NCI-H774 (cell line): ENCODE measurements around the gene TSEN34.
"Not testable (repeated sequence)": the region's sequence is repeated elsewhere in the genome, so short reads cannot be mapped to it uniquely, and the experiment has no call there.

Source experiments
- DNase-seq: peaks from one replicate; lab custom pipeline; 2025; lab: John Stamatoyannopoulos, UW

TSEN34 gene

DNA sequence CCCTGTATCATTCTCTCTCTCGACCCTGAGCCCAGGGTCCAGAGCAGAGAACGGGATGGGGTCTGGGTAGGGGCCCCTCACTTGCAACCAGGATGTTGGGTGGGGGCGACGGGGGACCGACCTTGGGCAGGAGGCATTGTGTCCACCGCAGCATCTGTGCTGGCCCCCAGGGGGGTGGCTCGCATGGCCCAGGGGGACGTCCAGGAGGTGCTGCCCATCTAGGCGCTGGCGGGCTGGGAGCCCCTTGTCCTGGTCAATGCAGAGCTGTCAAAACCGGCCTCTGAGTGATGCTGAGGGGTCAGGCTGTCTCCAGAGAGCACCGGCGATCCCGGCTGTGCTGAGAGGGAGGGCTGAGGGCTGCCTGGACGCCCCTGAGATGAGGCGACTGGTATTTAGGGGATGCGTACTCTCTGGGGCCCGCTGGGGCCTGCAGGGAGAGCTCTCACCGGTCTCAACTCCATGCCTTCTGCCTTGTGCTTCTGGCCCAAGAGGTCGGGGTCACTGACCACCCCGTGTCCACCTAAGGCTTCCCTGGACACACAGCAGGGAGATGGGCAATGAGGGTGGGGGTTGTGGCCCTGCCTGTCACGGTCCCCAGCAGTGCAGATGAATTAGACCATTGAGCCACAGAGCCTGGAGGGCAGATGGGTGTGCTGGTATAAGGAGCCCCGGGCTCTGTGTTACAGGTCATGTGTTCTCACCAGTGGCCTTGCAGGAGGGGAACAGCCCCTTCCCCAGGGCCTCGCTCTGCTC, 18.1 kb downstream of the TSEN34 start:
- no peak for DNase-seq

GRCh38 chr19:54209811-54210494, 18.8 kb downstream of the TSEN34 start:
- DNase-seq = peak; percentile 85

DNA sequence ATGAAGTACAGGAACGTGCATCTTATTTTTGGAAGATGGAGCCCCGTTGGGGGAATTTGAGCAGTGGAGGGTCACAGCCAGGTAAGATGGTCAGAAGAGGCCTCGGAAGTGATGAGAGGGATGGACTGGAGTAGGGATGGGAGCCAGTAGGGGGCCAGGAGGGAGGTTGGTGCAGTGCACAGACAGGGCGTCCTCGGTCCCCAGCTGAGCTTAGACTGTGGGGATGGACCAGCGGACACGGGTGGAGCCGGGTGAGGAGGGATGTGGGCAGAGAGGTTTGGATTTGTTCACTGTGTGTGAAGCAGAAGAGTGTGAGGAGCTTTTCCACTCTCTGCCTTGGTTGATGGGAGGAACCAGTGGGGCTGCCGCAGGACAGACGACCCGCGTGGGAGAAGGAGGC, 20.1 kb downstream of the TSEN34 start:
- DNase-seq = no peak

- DNase-seq = not testable (repeated sequence)
These were observed 23.1 kb downstream of the TSEN34 start for GRCh38 chr19:54214217-54214616.

- not testable (repeated sequence) for DNase-seq
These were observed 23.6 kb downstream of the TSEN34 start for GRCh38 chr19:54214734-54215133.

DNA sequence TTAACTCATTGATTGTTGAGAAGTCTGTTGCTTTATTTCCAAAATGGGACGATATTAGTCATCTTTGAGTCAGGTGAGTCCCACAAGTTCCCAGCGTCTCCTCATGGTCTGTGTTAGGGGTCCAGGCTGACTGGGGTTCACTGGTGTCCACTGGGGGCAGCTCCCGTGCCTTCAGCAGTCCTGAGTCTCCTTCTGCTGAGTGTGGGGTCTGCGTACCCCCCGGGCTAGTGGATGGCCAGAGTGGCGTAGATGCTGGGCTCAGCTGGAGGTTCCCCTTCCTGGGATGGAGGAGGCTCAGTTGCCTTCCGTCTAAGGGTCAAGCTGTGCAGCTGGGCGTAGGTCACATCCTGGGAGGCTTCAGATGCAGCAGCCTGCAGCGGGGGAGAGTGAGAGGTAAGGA, 25.8 kb downstream of the TSEN34 start:
- DNase-seq = no peak

DNA sequence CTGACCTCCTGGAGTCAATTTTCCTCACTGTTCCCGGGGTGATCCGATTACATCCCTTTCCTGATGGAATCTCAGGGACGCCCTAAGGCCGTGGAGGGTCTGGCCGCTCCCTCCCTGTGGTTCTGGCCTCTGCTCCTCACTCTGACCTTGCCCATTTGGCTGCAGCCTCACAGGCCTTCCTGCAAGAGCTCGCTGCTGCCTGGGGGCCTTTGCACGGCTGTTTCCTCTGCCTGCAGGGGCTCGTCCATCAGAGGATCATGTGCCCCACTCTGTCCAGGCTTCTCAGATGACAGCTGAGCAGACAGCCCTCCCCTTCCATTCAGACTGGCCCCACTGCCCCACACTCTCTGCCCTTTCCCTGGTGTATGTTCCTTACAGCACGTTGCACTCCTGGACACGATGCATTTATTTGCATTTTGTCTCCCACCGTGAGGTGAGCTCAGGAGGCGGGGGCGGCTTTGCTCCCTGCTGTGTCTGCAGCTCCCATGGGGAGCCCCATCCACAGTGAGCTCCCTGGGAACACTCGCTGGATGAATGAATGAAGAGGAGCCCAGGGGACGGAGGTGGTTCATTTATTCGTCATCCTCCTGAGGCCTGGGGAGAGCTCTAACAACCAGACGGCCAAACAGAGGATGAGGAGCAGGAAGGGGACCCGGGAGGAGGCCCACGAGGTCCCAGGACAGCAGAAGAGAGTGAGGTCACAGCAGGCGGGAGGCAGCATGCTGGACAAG, 26.6 kb downstream of the TSEN34 start:
- not testable (repeated sequence) for DNase-seq

- no peak for DNase-seq
These were observed 27.2 kb downstream of the TSEN34 start for GRCh38 chr19:54218259-54218658.

DNA sequence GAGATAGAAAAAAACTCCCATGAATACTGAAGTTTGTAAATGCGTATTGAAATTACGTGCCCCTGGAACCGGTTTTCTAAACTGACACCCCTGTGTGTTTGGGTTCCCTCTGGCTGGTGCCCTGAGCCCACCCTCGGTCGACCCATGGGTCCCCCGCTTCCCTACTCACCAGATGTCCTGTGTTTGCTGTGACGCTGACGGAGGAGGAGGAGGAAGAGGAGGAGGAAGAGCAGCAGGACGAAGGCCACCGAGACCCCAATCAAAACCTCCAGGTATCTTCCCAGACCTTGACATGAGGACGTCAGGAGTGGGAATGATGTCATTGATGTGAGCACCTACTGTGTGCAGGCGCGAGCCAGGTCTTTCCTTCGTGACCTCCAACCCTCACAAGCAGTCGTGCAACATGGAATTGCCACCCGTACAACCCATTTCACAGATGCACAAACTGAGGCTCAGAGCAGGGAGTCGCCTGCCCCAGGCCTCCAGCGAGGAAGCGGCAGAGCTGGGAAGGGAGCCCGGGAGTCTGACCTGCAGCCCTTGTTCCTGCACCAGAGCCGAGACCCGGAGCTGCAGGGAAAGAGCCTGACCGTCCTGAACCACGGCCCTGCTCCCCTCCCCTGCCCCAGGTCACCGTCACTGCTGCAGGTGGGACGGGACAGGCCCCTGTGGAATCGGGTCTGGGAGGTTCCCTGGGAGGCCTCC, 28.0 kb downstream of the TSEN34 start:
- DNase-seq = no peak

- DNase-seq = not testable (repeated sequence)
These were observed 28.6 kb downstream of the TSEN34 start for GRCh38 chr19:54219702-54220101.

- not testable (repeated sequence) for DNase-seq
These were observed 30.8 kb downstream of the TSEN34 start for GRCh38 chr19:54221947-54222346.

DNA sequence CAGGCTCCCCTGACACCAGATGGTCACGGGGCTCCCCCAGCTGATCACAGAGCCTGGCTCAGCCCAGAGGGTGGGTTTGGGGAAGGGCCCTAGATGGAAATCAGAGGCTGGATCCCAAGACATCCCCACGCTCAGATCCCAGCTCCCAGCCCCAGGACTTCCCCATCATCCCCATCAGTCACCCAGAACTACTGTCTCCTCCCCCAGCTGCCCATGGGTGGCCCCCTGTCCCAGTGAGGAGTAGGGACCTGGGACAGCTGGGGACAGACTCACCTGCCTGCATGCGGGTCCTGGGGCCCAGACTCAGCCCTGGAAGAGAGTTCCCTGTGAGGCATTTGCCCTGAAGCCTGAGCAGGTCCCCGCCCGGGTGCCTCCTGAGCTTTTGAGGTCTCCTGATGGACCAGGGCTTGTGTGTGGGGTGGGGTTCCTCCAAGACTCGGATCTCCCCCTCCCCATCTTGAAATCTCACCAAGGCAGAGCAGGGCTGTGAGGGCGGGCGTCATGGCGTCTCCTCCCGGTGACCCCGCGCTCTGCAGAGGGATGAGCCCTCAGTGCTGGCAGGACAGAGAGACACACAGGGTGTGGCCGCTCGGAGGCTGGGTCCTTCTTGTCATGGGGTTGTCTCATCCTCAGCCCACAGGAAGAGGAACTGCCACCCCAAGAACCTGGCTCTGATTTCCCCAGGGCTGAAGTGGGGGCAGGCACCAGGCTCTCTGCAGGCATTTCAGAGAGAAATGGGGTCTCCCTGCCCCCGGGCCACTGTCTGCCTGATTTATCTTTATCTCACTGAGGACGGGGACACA, 31.6 kb downstream of the TSEN34 start, which contains the start of gene LILRB3:
TSS of gene LILRB3 (minus strand) at position 534 of the 803 bp plus-strand sequence. CDS start at position 503, 31 bp downstream.
- not testable (repeated sequence) for DNase-seq

- not testable (repeated sequence) for DNase-seq
These were observed 32.3 kb downstream of the TSEN34 start for GRCh38 chr19:54223277-54223936.

GRCh38 chr19:54223937-54224281, 32.8 kb downstream of the TSEN34 start:
- DNase-seq = not testable (repeated sequence)

DNA sequence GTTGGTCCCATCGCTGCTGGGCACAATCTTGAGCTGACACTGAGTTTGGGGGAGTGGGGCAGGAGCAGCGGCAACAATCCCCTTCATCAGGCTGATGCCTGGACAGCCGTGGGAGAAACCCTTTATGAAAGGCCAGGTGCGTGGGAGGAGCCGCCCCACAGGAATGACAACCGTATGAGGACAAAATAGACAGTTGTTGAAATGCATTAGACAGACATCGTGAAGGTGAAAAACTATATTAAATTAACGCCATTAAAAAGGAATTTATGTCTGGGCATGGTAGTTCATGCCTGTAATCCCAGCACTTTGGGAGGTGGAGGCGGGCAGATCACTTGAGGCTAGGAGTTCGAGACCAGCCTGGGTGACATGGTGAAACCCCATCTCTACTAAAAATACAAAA, 33.5 kb downstream of the TSEN34 start:
- DNase-seq = not testable (repeated sequence)

DNA sequence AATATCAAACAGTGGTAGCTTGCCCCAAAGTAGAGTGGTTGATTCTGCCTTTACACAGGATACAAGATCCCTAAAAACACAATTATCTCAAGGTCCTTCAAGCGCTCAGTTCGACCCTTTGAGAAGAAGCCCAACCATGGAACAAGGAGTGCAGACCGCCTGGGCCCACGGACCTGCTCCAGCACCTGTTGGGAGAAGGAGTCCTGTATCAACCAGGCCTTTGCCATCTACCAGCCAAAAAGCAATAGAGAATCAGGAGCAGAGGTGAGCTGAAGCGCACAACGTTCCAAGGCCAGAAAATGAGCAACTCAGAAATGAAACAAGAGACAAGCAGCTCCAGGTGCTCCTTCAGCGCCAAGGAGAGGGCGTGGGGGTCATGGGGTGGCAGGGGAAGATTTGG, 38.0 kb downstream of the TSEN34 start:
- DNase-seq = no peak

GRCh38 chr19:54230031-54230430, 38.9 kb downstream of the TSEN34 start:
- no peak for DNase-seq

GRCh38 chr19:54231077-54231931, 40.2 kb downstream of the TSEN34 start:
- DNase-seq = peak; percentile 69

GRCh38 chr19:54233941-54234340, 42.8 kb downstream of the TSEN34 start:
- no peak for DNase-seq
